Smooth muscle cell (in vitro differentiated cells): ENCODE measurements around the gene NR2C1. TPM values are rescaled to one million over a fixed set of nuclear protein-coding genes. Genes with fewer than 3 reads are reported as not detected.

Experiments
- DNase-seq: peaks from one replicate; lab custom pipeline; 2025; ENCODE audit not compliant: unreplicated experiment; lab: John Stamatoyannopoulos, UW
- H2AFZ ChIP-seq: fragments of 200-600 bp; sonication (generic); 2 replicates; pipeline ENCODE4 v1.6.0; 2016; ENCODE audit warnings: antibody characterized with exemption, low read depth, mild to moderate bottlenecking
- H3F3A ChIP-seq: fragments of 200-600 bp; sonication (generic); 2 replicates; pipeline ENCODE4 v1.6.0; 2017; ENCODE audit warnings: antibody characterized with exemption, low read depth
- H3K27ac ChIP-seq: fragments of 200-600 bp; sonication (generic); 2 replicates; pipeline ENCODE4 v1.5.1; 2016; ENCODE audit warnings: low read depth, mild to moderate bottlenecking
- H3K27me3 ChIP-seq: fragments of 200-600 bp; sonication (generic); 2 replicates; pipeline ENCODE4 v1.6.1; 2016; ENCODE audit warnings: low read depth, mild to moderate bottlenecking
- H3K36me3 ChIP-seq: fragments of 200-600 bp; sonication (generic); 2 replicates; pipeline ENCODE4 v1.5.1; 2016; ENCODE audit warnings: low read depth
- H3K4me1 ChIP-seq: fragments of 200-600 bp; sonication (generic); 2 replicates; pipeline ENCODE4 v1.5.1; 2016; ENCODE audit warnings: low read depth
- H3K4me2 ChIP-seq: fragments of 200-600 bp; sonication (generic); 2 replicates; pipeline ENCODE4 v1.6.0; 2016; ENCODE audit warnings: mild to moderate bottlenecking
- H3K4me3 ChIP-seq: fragments of 200-600 bp; sonication (generic); 2 replicates; pipeline ENCODE4 v1.5.1; 2016; ENCODE audit warnings: mild to moderate bottlenecking
- H3K79me2 ChIP-seq: fragments of 200-600 bp; sonication (generic); 2 replicates; pipeline ENCODE4 v1.6.0; 2016; ENCODE audit warnings: low read depth, mild to moderate bottlenecking
- H3K9ac ChIP-seq: fragments of 200-600 bp; sonication (generic); 2 replicates; pipeline ENCODE4 v1.6.0; 2016; ENCODE audit warnings: low read depth
- H3K9me3 ChIP-seq: fragments of 200-600 bp; sonication (generic); replicated peaks from 2 replicates; pipeline ENCODE4 v1.5.1; 2016; ENCODE audit warnings: low read depth
- H4K20me1 ChIP-seq: fragments of 200-600 bp; sonication (generic); 2 replicates; pipeline ENCODE4 v1.6.0; 2016; ENCODE audit warnings: low read depth
- CTCF ChIP-seq: fragments of 200-600 bp; sonication (generic); IDR thresholded peaks from 2 replicates; pipeline ENCODE4 v1.5.1; 2017; ENCODE audit warnings: borderline replicate concordance, mild to moderate bottlenecking, antibody characterized with exemption; ENCODE audit not compliant: insufficient read depth, poor library complexity, severe bottlenecking
- WGBS: methylation state at CpG from one replicate; pipeline ENCODE4 v1.1.7; 2016; ENCODE audit warnings: low lambda C conversion rate; 5-methylcytosine and 5-hydroxymethylcytosine counted together
- polyA plus RNA-seq: library from polyadenylated mRNA; unstranded; fragments of >200 nt; fragmentation: Nextera tagmentation; extraction: Ambion mirVana; gene quantifications from 2 replicates; pipeline ENCODE4 v1.2.1, GENCODE V29; 2016
- total RNA-seq: library from RNA; depleted of rRNA; stranded (reverse); fragments of >200 nt; gene quantifications from 2 replicates; pipeline ENCODE4 v1.2.3, GENCODE V29; 2014

Gene NR2C1
- total and polyA plus RNA-seq, 2 experiments from 2014 or later = 23.7 to 48.0 TPM

GRCh38 chr12:94970560-94970959, 102.9 kb downstream of the NR2C1 start:
- Histone ChIP-seq H3K36me3 (no peaks in the 10 kb centered on the region), H3K9ac (no peak overlapping the region), H3F3A (peaks cover 18% of the 10 kb centered on the region), H3K4me1 (peaks cover 5% of the 10 kb centered on the region), H3K27ac (peak overlapping the region; percentile 97), H3K4me3 (no peak overlapping the region), H2AFZ (no peak overlapping the region), H3K27me3 (no peaks in the 10 kb centered on the region), H4K20me1 (no peaks in the 10 kb centered on the region), H3K4me2 (peak overlapping the region; percentile 42), H3K79me2 (peaks cover 7% of the 10 kb centered on the region), H3K9me3 (no peaks in the 10 kb centered on the region)
- TF ChIP-seq CTCF = no peak
- 28% methylated on average over 1 of the region's 1 CpG for WGBS
- no peak for DNase-seq

Other genes with a start within 250 kb of the NR2C1 start
- 291 and 300 TPM in 2 replicates for gene NDUFA12, start 69.9 kb downstream of the NR2C1 start, total RNA-seq
- 236 and 257 TPM in 2 replicates for gene NDUFA12, start 69.9 kb downstream of the NR2C1 start, polyA plus RNA-seq
- gene FGD6, start 143.8 kb upstream of the NR2C1 start, total RNA-seq = 7.7 and 11.0 TPM in 2 replicates
- gene FGD6, start 143.8 kb upstream of the NR2C1 start, polyA plus RNA-seq = 2.5 and 3.5 TPM in 2 replicates
- 65.2 and 71.5 TPM in 2 replicates for gene VEZT, start 144.2 kb upstream of the NR2C1 start, total RNA-seq
- 21.2 and 24.8 TPM in 2 replicates for gene VEZT, start 144.2 kb upstream of the NR2C1 start, polyA plus RNA-seq